HepG2 (cell line): ENCODE data around the gene SEC61A2. TPM values are rescaled to one million over a fixed set of nuclear protein-coding genes. Genes with fewer than 3 reads are reported as not detected.
A peak's percentile ranks its signal among the peaks of the same experiment; 100 is the strongest.

Experiments
- ATAC-seq: fragments of 200-7000 bp; cut with Tn5 transposase; 3 replicates; pipeline ENCODE4 v1.9.1; 2020; ENCODE audit warnings: mild to moderate bottlenecking, moderate library complexity
- BruUV-seq: library from RNA; stranded (reverse); fragments of 400-500 nt; replicated peaks from 2 replicates; lab custom pipeline; 2021; lab: Mats Ljungman, UMichigan
- CTCF ChIA-PET: fragments of 300-600 bp; formaldehyde crosslinking; extraction: SDS; loops from one replicate; lab custom pipeline; 2021; ENCODE audit warnings: low total read pairs, inconsistent platforms, low intra/inter-chr PET ratio; lab: Yijun Ruan, JAX
- POLR2A ChIA-PET: fragments of 350-600 bp; sonication (Branson Sonifier 250); formaldehyde crosslinking; loops from one replicate; lab custom pipeline; 2020; ENCODE audit warnings: antibody characterized with exemption, inconsistent platforms; lab: Yijun Ruan, JAX
- DNase-seq: peaks from one replicate; pipeline ENCODE4 v3.0.0-alpha.2; 2015; ENCODE audit warnings: low spot score
- FAIRE-seq: peaks from 3 replicates; lab custom pipeline; 2011; peaks lifted over from hg19 to GRCh38; lab: Jason Lieb, UNC
- H2AFZ ChIP-seq: one replicate; pipeline ENCODE4 v1.6.1; 2011; ENCODE audit warnings: low read length, inconsistent platforms
- H3K27ac ChIP-seq: fragments of 300-600 bp; 3 replicates; pipeline ENCODE4 v1.8.0; 2011; ENCODE audit warnings: mixed run types, mild to moderate bottlenecking, mixed read lengths, low read length, inconsistent platforms; ENCODE audit not compliant: insufficient read depth; ENCODE audit errors: extremely low read length
- H3K27me3 ChIP-seq, 2 experiments: fragments of 200-600 bp in 1 of 2; 2 replicates in 1 of 2; 3 replicates in 1 of 2; pipeline versions ENCODE4 v1.6.0 to v1.8.0; 2011; ENCODE audit warnings: low read length in 2 of 2, mild to moderate bottlenecking in 2 of 2, moderate library complexity in 2 of 2, inconsistent platforms in 1 of 2; ENCODE audit not compliant: insufficient read depth in 2 of 2, control insufficient read depth in 1 of 2
- H3K36me3 ChIP-seq, 2 experiments: fragments of 200-600 bp in 1 of 2; replicated peaks in 1 of 2; 2 replicates in 1 of 2; 3 replicates in 1 of 2; pipeline versions ENCODE4 v1.5.1 to v1.8.0; 2011; ENCODE audit warnings: low read length in 2 of 2, inconsistent platforms in 1 of 2; ENCODE audit not compliant: insufficient read depth in 2 of 2, control insufficient read depth in 1 of 2
- H3K4me1 ChIP-seq: 2 replicates; pipeline ENCODE4 v1.5.1; 2012; ENCODE audit warnings: low read length, inconsistent platforms; ENCODE audit not compliant: insufficient read depth
- H3K4me2 ChIP-seq: 2 replicates; pipeline ENCODE4 v1.6.0; 2011; ENCODE audit warnings: low read depth, low read length, inconsistent platforms
- H3K4me3 ChIP-seq, 3 experiments: fragments of 200-600 bp in 1 of 3; sonication (generic), shearing (Covaris generic) in 1 of 3; replicated peaks in 1 of 3; 2 replicates each; pipeline ENCODE4 v1.5.1; 2011 to 2016; ENCODE audit warnings: low read length in 3 of 3, inconsistent platforms in 2 of 3, low read depth in 2 of 3, mild to moderate bottlenecking in 2 of 3, control low read depth in 1 of 3, mixed read lengths in 1 of 3; ENCODE audit not compliant: insufficient read depth in 1 of 3
- H3K79me2 ChIP-seq: one replicate; pipeline ENCODE4 v1.6.1; 2011; ENCODE audit warnings: low read length, inconsistent platforms; ENCODE audit not compliant: insufficient read depth
- H3K9ac ChIP-seq: 2 replicates; pipeline ENCODE4 v1.6.0; 2011; ENCODE audit warnings: mild to moderate bottlenecking, low read depth, low read length, inconsistent platforms; ENCODE audit not compliant: insufficient read depth
- H3K9me3 ChIP-seq: 2 replicates; pipeline ENCODE4 v1.5.1; 2012; ENCODE audit warnings: mild to moderate bottlenecking, low read length
- H4K20me1 ChIP-seq: 2 replicates; pipeline ENCODE4 v1.6.0; 2011; ENCODE audit warnings: inconsistent platforms, mild to moderate bottlenecking, low read length, moderate library complexity; ENCODE audit not compliant: insufficient read depth
- IKZF1 ChIP-seq: fragments of 450-650 bp; IDR thresholded peaks from 2 replicates; pipeline ENCODE4 v1.7.1; 2016
- MTF1 ChIP-seq: sonication (generic); formaldehyde crosslinking; IDR thresholded peaks from 2 replicates; pipeline ENCODE4 v1.5.0; 2020; ENCODE audit warnings: missing genetic modification reagents
- NFE2L2 ChIP-seq: fragments of 150-350 bp; IDR thresholded peaks from 2 replicates; pipeline ENCODE4 v1.6.1; 2014; ENCODE audit warnings: low read length
- NR1H2 ChIP-seq: sonication (generic); formaldehyde crosslinking; IDR thresholded peaks from 2 replicates; pipeline ENCODE4 v1.8.1; 2022; ENCODE audit warnings: low read depth, missing genetic modification reagents, borderline replicate concordance
- ZNF34 ChIP-seq: sonication (generic); formaldehyde crosslinking; IDR thresholded peaks from 2 replicates; pipeline ENCODE4 v1.4.0; 2020; ENCODE audit warnings: mild to moderate bottlenecking, missing genetic modification reagents, borderline replicate concordance
- WGBS: methylation state at CpG from one replicate; pipeline ENCODE4 v1.1.6; 2017; ENCODE audit warnings: low lambda C conversion rate; 5-methylcytosine and 5-hydroxymethylcytosine counted together
- in situ Hi-C: cut with HindIII; loops from 2 replicates; pipeline ENCODE4 v1.10.0; 2017; ENCODE audit warnings: low pct_unique_long_range_greater_than_20kb; ENCODE audit not compliant: extremely low pct_ligation_motif_present
- intact Hi-C: fragments of 100-400 bp; cut with micrococcal nuclease; formaldehyde crosslinking; loops from one replicate; pipeline ENCODE4 v1.10.0; 2022; ENCODE audit not compliant: unreplicated experiment
- polyA plus RNA-seq, 8 experiments: library from polyadenylated mRNA; depleted of rRNA in 3 of 8; stranded (reverse) in 7 of 8; unstranded in 1 of 8; fragments of >200 nt; fragmentation: Illumina TruSeq in 4 of 8; extraction: Trizol in 4 of 8; gene quantifications; 2 replicates each; pipeline versions ENCODE4 v1.2.1 to v1.2.3, GENCODE V29; 2011 to 2016; ENCODE audit warnings: low read depth in 4 of 8, missing spikeins in 1 of 8, mixed read lengths in 1 of 8; ENCODE audit not compliant: insufficient read depth in 1 of 8
- total RNA-seq, 5 experiments: library from RNA; depleted of rRNA; stranded (reverse); fragments of >200 nt; fragmentation: Illumina TruSeq; extraction: Trizol; gene quantifications; 2 replicates each; pipeline ENCODE4 v1.2.3, GENCODE V29; 2016; ENCODE audit warnings: low read depth in 1 of 5
- TF ChIP-seq, protein P1 (sequence below): sonication (generic); formaldehyde crosslinking; IDR thresholded peaks from 2 replicates; pipeline ENCODE4 v1.4.0; 2020; ENCODE audit warnings: low read depth, missing genetic modification reagents

Gene SEC61A2
- total and polyA plus RNA-seq, 2 of the 13 experiments (the other 11 are each of a cell fraction or from before 2014, with no cell fraction given) = 5.5 to 7.4 TPM

DNA sequence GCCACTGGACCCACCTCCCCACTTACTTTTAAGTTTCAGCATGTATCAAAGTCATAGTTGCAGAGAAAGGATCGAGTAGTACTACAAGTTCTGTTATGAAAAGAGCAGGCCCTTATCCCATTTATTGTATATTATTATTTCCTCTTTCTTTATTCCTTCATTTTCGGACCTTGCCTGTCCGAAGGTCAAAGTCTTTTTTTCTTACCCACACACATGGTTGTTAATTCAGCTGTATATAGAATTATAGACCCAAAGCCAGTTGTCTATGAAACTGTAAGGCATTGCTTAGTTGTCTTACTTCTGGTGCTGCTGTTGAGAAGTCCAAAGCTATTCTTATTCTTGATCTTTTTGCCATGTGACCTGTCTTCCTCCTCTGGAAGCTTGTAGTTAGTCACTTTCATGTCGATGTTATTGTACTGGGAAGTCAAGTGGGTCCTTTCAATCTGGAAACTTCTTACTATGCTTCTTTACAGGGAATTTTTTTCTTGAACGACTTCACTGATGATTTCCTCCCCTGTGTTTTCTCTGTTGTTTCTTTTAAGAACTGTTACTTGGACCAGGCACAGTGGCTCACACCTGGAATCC, 57.9 kb downstream of the SEC61A2 start (continued):
- TF ChIP-seq, protein P1, sequence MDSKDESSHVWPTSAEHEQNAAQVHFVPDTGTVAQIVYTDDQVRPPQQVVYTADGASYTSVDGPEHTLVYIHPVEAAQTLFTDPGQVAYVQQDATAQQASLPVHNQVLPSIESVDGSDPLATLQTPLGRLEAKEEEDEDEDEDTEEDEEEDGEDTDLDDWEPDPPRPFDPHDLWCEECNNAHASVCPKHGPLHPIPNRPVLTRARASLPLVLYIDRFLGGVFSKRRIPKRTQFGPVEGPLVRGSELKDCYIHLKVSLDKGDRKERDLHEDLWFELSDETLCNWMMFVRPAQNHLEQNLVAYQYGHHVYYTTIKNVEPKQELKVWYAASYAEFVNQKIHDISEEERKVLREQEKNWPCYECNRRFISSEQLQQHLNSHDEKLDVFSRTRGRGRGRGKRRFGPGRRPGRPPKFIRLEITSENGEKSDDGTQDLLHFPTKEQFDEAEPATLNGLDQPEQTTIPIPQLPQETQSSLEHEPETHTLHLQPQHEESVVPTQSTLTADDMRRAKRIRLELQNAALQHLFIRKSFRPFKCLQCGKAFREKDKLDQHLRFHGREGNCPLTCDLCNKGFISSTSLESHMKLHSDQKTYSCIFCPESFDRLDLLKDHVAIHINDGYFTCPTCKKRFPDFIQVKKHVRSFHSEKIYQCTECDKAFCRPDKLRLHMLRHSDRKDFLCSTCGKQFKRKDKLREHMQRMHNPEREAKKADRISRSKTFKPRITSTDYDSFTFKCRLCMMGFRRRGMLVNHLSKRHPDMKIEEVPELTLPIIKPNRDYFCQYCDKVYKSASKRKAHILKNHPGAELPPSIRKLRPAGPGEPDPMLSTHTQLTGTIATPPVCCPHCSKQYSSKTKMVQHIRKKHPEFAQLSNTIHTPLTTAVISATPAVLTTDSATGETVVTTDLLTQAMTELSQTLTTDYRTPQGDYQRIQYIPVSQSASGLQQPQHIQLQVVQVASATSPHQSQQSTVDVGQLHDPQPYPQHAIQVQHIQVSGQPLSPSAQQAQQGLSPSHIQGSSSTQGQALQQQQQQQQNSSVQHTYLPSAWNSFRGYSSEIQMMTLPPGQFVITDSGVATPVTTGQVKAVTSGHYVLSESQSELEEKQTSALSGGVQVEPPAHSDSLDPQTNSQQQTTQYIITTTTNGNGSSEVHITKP (CRISPR knock-in tag) = no peak

DNA sequence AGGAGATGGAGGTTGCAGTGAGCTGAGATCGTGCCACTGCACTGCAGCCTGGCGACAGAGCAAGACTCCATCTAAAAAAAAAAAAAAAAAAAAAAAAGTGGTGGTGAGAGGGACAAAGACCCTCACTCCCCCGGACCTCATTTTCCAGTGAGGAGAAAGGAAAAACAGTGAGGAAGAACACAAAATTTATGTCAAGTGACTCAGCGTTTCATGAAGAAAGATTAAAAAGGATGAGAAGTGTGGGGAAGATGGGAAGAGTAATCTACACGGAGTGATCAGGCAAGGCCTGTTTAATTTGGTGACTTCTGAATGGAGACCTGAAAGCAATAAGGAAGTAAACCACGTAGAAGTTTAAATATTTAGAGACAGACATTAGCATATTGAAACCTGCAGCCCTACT, 59.2 kb downstream of the SEC61A2 start:
- TF ChIP-seq NR1H2 (CRISPR knock-in tag) (no peak), ZNF34 (CRISPR knock-in tag) (no peak), NFE2L2 (peak; percentile 39; the same call in 1 of the 2 replicates), MTF1 (CRISPR knock-in tag) (no peak), IKZF1 (no peak)
- TF ChIP-seq, all 625 proteins: peak for 1
- Histone ChIP-seq H4K20me1 (no peaks in the 10 kb centered on the region), H3K9me3 (no peaks in the 10 kb centered on the region), H3K36me3 (peaks cover 5 to 24% of the 10 kb centered on the region in 2 experiments), H3K79me2 (peaks cover 36% of the 10 kb centered on the region), H3K27me3 (no peaks in the 10 kb centered on the region), H2AFZ (no peak overlapping the region), H3K9ac (no peak overlapping the region), H3K4me2 (no peak overlapping the region), H3K4me3 (no peak overlapping the region), H3K27ac (no peak overlapping the region), H3K4me1 (peaks cover 36% of the 10 kb centered on the region)
- ATAC-seq (no peak), FAIRE-seq (no peak), DNase-seq (no peak)
- POLR2A ChIA-PET = no interaction called here
- in situ Hi-C loops = no loop called here
- no TSS peak for BruUV-seq
- CTCF ChIA-PET = no interaction called here
- intact Hi-C loops = no loop called here
- 93% methylated on average over 6 of the region's 6 CpGs for whole genome bisulfite sequencing
